IPS DF 19.7 (cell line): Measurements from ENCODE around the gene HLA-B.

Experiments
- DNase-seq: peaks from one replicate; pipeline ENCODE4 v3.0.0-alpha.2; 2013; ENCODE audit warnings: low read depth, low spot score

HLA-B gene

DNA sequence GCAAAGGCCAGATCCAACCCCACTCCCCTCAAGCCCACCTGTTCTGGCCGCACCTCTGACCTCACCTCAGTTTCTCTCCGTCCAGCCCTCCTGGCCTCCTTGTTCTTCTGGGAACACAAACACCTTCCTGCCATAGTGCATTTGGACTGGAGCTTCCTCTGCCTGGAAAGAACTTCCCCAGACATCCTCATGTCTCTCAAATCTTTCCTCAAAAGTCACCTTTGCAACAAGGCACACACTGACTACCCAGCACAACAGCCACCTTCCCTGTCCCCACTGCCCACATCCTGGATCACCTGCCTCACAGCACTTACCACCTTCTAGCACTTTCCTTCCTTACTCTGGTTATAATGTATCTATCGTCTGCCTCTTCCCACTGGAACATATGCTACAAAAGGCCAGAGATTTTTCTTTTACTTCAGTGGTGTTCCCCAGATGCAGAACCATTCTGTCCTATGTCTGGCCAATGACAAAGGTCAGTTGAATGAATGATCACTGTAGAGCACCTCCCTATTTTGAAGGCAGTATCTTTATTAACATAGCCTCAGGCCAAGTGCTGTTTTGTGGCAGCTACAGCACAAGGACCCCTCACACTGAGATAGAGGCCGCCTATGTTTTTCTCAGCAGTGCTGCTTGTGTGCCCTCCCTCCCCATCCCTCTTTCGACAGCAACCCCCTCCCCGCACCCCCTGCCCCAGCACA is 4.1 kb downstream of the HLA-B start:
- no peak for DNase-seq

DNA sequence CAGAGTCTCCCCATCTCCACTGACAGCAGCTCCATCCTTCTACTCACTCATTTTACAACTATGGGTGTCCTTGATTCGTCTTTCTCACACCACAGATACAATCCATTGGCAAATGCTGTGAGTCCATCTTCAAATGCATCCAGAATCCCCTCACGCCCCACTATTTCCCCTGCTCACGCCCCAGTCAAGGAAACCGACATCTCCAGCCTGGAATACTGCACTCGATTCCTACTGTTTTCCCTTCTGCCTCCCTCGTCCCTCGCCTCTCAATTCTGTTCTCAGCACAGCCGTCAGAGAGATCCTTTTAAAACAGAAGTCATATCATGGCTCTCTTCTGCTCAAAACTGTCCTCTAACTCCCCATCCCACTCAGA is 4.7 kb downstream of the HLA-B start:
- no peak for DNase-seq

DNA sequence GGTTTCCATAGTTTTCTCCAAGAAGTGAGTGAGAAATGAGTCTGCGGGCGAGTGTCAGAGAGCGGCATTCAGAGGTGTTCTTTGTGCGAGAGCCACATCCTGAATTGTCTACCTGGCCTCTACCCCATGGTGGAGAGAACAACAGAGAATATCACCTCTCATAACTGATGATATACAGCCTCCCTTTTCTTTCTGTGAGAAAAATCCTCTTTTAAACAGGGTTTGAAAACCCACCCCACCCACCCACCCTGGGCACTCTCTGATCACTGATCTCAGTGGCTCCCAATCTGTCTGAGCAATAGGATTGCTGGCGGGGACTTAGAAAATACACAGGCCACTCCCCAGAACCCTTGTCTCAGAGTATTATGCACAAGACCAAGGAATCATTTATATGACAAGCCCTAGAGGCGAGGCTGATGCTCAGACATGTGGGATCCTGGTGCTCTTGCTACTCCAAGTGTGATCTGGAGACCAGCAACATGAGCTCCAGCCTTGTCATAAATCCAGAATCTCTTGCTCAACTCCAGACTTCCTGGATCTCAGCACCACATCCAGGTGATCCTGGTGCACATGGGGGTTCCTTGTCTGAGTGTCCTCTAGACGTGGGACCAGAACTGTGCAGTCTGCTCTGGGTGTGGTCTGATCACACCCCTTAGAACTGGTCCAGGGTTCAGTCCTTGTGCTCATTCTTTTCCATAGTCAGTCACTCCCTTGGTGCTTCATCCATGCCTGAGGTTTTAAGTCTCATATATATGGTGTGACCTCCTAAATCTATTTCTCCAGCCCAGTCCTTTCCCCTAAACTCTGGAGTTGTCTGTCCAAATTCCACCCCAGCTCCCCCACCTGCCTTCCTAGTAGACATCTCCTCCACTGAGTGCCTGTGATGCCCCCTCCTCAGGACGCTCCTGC is 5.3 kb downstream of the HLA-B start:
- DNase-seq = no peak

DNA sequence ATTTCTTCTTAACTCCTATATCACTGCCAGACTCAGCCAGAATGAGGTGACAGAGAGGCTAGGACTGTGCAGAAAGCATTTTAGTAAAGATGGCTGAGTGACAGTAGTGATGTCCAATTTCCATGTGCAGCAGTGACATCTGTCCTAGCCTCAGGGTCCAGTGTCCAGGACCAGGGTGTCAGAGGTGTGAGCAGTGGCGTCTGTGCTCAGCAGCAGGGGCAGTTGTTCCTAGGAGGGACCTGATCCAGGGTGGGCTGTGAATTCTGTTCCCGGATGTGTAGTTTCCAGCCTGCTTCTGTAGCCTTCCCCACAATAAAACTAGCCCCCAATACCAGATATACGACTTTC is 6.0 kb downstream of the HLA-B start:
- DNase-seq = no peak

DNA sequence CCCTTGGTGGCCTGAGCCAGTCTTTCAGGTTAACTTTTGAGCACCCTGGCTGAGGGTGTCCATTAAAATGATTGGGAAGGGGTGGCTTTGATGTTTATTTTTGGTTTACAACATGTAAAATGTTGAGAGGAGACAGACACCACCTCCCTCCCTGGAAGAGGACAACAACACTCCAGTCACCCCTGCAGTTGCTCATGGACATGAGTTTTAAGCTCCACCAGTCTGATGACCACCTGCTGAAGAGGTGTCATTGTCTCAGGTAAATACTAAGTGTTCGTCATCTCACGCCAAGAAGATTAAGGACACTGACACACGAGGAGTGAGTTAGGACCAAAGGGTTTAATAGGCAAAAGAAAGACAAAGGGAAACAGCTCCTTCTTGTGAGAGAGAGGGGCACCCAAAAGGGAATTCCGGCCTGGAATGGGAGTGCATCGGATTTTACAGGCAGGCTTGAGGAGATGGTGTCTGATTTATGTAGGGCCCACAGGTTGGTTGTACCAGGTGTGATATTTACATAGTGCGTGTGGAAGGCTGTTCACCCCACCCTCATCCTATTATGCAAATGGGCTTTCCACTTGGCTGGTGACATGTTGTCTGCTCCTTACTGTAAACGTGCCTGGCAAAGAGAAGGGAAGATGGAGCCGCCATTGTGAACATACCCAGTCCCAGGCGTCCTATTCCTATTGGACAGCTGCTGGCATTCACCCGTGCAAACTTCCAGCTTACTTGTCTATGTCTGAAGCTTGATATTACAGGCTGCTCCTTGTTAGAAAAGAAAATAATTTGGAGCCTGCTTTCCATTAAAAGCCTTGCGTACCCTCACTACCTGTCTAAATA is 6.6 kb downstream of the HLA-B start:
- no peak for DNase-seq

DNA sequence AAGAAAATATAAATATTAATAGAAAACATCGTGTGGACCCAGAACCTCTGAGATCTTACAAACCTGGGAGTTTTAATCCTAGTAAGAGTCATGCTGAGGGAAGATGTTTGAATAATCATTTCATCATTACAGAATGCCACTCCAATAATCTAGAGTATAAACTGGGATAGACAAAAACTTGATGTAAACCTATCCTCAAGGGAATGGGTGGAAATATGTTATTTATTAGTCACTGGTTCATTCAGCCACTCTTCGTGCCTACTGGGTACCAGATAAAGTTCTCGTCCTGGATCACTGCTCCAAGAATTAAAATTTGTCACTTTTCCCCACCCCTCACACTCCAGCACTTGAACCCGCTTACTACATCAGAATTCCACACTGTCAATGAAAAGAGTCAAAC is 7.7 kb downstream of the HLA-B start:
- no peak for DNase-seq

DNA sequence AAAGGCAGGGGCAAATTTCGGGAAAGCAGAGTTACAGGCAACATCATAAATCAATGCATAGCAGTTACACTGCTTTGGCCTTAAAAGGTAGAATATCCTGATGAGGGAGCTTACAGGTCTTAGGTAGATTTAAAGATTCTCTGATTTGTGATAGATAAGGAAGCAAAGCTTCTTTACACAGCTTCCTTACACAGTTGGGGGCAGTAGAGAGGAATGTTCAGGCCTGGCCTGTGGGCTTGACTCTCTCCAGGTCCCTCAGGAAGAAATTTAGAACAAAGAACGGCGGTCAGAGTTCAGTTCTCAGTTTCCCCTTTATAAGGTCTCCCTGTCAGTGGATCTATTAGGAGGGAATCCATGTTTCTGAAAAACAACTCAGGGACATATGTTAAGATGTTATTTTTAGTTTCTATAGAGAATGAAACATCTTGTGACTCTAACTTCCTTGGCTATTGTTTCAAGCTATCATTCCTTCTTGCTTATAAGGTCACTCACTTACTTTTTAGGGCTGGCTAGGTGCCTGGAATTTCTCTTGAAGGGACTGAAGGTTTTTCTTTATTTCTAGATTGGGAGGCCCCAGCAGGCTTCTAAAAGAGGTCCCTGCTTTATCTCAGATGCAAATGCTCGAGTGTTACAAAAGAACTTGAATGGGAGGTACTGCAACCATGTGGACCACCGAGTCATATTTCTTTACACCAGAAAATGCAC is 11.8 kb downstream of the HLA-B start:
- DNase-seq = no peak

DNA sequence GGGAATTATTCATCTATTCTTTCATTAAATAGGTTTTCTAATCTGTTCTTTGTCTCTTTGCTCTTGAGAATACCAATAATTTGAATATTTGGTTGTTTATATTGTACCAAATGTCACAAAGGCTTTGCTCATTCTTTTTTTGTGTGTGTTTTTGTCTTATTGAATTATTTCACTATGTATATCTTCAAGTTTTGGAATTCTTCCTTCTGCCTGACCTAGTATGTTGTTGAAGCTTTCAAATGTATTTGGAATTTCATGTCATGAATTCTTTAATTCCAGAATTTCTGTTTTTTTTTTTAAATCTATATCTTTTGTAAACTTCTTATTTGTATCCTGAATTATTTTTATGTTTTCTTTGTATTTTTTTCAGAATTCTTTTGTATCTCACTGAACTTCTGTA is 16.8 kb downstream of the HLA-B start:
- DNase-seq = no peak

DNA sequence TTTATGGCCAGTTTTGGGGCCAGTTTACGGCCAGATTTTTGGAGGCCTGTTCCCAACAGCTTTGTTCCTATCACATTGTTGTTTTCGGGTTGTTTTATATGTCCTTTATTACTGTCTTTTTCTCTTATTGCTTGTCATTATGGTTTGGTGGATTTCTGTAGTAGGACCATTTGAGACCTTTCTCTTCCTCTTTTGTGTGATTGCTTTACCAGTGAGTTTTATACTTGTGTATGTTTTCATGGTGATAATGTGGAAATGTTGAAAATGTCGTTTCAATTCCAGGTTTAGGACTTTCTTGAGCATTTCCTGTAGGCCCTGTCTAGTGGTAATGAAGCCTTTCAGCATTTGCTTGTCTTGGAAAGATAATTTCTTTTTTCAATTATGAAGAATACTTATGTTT is 17.8 kb downstream of the HLA-B start:
- DNase-seq = no peak

DNA sequence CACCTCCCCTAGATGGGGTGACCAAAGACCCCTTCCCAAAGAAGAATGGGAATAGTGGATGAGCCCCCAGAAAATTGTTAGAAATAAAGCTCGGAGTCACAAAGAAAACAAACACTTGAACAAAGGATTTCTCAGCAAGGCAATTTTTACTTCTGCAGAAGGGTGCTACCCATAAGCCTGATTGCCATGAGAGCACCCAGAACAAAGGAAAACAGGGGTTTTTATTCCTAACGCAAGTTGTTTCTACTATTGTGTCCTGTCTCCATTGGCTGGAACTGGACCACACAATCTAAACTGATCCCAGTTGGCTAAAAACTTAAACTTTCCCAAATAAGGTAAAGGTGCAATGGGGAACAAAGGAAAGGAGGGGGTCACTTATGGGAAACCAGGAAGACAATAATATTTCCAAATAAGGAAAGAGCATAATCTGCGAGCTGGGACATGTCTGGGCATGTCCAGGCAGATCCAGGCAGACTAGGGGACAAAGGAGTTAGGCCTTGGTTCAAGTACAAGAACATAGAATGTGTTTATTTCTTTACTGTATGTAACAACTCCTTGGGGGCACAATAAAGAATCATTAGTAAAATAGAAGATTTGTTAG is 20.0 kb downstream of the HLA-B start:
- DNase-seq = no peak

DNA sequence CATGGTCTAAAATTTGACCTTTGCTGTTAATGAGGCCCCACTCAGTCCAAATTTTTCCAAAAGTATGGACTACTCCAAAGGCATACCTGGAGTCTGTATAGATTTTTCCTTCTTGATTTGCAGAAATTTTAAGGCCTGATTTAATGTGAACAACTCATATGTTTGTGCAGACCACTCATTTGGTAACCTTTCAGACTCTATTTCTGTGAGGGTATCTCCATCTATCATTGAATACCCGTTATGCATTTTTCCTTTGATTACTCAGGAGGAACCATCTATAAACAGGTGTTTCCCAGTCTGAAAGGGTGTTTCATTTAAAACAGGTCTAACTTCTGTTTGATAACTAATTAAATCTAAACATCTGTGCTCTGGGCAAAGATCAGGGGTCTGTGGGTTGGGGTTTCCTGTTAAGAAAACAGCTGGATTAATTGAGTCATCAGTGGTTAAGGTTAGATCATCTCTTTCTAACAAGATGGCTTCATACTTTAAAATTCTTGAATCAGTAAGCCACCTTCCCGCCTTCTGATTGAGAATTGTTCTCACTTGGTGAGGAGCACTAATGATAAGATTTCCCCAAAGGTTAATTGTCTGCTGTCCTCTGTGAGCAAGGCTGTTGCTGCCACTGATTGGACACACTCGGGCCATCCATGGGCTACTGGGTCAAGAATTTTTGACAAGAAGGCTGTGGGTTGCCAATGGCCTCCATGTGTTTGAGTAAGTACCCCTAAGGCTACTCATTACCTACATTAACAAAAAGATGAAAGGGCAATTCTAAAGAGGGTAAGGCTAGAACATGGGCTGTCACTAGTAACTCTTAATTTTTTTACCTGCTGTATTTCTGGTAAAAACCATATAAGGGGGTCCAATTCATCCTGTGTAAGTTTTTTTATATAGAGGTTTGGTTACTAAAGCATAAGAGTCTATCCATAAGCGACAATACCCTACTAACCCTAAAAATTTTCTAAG is 24.1 kb downstream of the HLA-B start:
- no peak for DNase-seq

DNA sequence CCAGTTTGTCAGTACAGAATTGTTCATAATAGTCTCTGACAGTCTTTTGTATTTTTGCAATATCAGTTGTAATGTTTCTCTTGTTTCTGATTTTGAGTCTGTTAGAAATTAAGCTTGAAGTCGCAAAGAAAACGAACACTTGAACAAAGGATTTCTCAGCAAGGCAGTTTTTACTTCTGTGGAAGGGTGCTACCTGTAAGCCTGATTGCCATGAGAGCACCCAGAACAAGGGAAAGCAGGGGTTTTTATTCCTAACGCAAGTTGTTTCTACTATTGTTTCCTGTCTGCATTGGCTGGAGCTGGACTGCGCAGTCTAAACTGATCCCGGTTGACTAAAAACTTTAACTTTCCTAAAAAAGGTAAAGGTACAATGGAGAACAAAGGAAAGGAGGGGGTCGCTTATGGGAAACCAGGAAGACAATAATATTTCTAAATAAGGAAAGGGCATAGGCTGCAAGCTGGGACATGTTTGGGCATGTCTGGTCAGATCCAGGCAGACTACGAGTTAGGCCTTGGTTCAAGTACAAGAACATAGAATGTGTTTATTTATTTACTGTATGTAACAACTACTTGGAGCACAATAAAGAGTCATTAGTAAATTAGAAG is 28.5 kb downstream of the HLA-B start:
- no peak for DNase-seq

DNA sequence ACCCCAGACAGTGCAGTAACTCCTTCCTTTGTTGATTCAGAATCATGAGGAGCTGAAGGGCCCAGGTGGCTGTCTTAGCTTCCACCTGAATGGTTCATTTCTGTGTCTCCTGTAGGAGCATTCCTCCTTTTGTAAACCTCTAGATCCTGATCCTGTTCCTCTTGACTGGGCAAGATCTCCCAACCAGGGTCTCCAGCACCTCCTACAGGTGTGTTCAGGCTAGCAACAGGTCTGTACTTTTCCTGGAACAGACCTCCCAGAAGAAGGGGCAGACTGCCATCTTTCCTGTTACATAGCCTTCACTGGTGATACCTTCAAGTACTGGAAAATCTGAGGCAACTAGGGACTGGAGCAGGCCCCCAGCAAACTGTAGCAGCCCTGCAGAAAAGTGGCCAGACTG is 35.2 kb downstream of the HLA-B start:
- DNase-seq = no peak

DNA sequence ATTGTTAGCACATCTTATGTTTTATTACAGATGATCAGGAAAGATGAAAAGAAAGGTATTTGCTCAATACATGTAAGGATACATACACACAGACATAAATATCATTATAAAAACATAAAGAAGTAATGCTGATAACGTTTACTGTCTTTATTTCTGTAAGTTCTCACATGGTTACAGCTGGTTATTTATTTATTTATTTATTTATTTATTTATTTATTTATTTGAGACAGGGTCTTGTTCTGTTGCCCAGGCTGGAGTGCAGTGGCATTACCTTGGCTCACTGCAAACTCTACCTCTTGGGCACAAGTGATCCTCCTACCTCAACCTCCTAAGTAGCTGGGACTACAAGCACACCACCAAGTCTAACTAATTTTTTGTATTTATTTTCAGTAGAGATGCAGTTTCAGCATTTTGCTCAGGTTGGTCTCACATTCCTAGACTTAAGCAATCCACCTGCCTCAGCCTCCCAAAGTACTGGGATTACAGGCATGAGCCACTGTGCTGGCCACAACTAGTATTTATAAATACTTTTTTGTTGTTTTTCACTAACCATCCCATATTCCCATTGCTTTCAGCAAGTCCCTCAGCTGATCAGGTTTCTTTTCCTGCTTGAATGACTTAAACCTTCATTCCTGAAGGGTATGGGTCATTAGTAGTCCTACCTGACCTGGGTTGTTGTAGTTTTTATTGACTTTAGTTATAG is 35.8 kb downstream of the HLA-B start:
- no peak for DNase-seq

DNA sequence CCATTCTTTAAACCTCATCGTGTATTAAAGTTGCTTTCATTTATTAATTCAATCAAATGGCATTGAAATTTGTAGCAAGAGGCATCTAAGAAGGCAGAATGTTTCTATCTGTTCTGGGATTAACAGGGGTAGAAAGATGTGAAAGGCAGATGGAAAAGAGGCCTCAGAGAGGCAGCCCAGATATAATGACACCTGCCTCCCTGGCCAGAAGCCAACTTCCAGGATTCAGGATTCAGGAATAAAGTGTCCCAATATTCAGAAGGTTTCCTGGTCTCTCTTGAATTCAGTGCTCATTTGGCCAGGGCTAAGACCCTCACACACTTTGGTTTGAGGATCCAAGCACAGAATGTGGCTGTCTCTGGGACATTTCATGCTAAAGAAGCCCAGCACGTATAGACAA is 39.9 kb downstream of the HLA-B start:
- no peak for DNase-seq

DNA sequence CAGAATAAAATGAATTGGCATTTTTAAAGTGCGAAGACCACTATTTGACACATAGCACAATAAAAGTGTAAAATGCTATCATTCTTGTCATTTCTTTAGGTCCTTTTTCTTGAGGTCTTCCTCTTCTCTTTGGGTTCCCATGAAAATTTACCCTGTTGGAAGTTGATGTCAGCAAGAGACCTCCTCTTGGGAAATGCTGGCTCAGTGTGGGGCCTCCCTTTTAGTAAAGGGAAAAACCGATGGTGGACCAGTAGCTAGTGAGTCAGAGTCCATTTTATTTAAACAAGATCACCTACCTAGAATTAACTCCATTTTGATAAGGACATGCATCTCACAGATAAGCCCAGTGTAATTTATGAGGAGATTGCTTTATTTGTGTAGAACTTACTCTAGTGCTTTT is 47.3 kb downstream of the HLA-B start:
- DNase-seq = no peak

DNA sequence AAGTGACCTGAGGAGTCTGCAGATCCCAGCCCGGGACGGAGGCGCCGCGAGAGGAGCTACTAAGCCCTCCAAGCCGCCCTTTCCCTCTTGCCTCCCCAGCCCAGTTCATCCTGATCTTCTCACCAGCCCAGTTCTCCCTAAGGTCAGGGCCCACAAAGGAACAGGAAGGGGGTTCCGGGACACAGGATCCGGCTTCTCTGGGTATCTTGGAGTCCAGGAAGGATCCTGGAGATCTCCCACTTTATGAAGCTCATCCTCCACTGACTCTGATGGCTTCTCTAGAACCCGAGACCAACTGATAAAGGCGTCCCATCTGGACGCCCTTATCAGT is 48.2 kb downstream of the HLA-B start:
- no peak for DNase-seq

DNA sequence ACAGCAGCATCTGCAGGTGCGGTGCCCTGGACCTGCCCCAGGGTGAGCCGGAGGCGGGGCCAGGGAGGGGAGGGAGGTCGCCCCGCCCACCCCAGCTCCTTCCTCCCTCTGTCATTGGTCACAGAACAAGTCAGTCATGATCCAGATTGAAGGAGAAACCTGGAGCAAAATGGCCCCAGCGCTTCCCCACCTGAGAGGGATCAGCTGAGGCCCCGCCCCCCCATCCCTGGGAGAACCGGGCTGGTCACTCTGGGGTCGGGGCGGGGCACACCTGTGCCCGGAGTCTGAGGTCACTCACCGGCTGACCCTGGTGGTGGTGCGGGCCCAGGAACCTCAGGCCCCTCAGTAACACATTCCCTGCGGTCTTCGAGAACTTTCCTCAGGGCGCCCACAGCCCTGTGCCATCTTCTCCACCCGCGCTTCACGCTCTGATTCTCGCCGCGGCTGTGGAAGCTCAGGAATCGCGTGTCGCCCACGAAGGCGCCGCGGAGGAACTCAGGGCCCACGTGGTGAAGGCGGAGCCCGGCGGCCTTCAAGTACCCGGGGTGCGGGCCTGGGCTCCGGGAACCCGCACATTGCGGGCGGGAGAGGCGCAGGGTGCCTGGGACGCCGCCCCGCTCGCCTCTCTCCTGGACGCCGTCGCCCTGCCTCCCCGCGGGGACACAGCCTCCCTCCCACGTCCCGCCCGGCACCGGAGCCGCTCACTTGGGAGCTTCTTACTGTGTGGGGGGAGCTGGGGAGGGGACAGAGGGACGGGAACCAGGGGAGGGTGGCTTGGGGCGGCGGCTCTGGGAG is 48.7 kb downstream of the HLA-B start:
- peak; percentile 47 for DNase-seq

DNA sequence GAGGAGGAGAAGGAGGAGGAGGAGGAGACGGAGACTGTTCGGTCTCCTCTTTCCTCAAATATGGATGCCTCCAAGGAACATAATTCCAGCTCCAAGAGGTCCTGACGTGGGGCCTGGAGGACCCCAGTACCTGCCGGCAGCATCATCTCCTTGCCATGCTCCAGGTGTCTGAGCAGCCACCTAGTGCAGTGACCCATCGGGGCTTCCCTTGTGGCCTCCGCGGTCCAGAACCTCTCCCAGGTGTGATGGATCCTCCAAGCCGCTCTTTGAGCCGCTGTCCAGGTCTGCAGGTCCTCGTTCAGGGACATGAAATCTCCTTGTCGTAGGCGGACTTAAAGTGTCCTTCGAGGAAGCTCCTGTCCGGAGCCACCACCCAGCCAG is 49.3 kb downstream of the HLA-B start:
- no peak for DNase-seq
